Naive thymus-derived CD4-positive, alpha-beta T cell (primary cell): Measurements from ENCODE around the gene EFR3B. TPM values are rescaled to one million over a fixed set of nuclear protein-coding genes. Genes with fewer than 3 reads are reported as not detected.

Experiments used
- ATAC-seq: fragments of 150-1000 bp; cut with Tn5 transposase; 2 replicates; pipeline ENCODE4 v1.10.0; 2021; ENCODE audit warnings: mild to moderate bottlenecking, moderate library complexity
- CTCF ChIA-PET: fragments of 350-600 bp; sonication (Branson Sonifier 250); formaldehyde crosslinking; loops from one replicate; lab custom pipeline; 2021; ENCODE audit warnings: antibody characterized with exemption; lab: Charles Lee
- POLR2A ChIA-PET: fragments of 350-600 bp; sonication (Branson Sonifier 250); formaldehyde crosslinking; loops from one replicate; lab custom pipeline; 2021; ENCODE audit warnings: antibody characterized with exemption, inconsistent platforms; lab: Charles Lee
- DNase-seq, 9 donors: peaks; one replicate each; pipeline versions ENCODE4 v3.0.0 to v3.0.0-alpha.2; 2020 to 2022; ENCODE audit warnings: mixed read lengths in 1 of 9
- H3K27ac ChIP-seq: one replicate; pipeline ENCODE4 v1.7.0; 2013; ENCODE audit warnings: mild to moderate bottlenecking, low read depth, low read length, moderate library complexity
- H3K27me3 ChIP-seq, 2 donors: one replicate each; pipeline ENCODE4 v1.7.0; 2013; ENCODE audit warnings: low read length in 2 of 2, mild to moderate bottlenecking in 2 of 2, moderate library complexity in 2 of 2; ENCODE audit not compliant: control insufficient read depth in 2 of 2, insufficient read depth in 2 of 2
- H3K36me3 ChIP-seq, 3 experiments: 1 replicate in 2 of 3; 2 replicates in 1 of 3; pipeline ENCODE4 v1.7.0; 2013; ENCODE audit warnings: low read length in 3 of 3, mild to moderate bottlenecking in 3 of 3, moderate library complexity in 1 of 3; ENCODE audit not compliant: insufficient read depth in 3 of 3, control insufficient read depth in 2 of 3
- H3K4me1 ChIP-seq, 2 donors: one replicate each; pipeline ENCODE4 v1.7.0; 2013; ENCODE audit warnings: low read length in 2 of 2, mild to moderate bottlenecking in 2 of 2, moderate library complexity in 1 of 2; ENCODE audit not compliant: control insufficient read depth in 2 of 2, insufficient read depth in 2 of 2
- H3K4me3 ChIP-seq: 2 replicates; pipeline ENCODE4 v1.7.0; 2013; ENCODE audit warnings: mild to moderate bottlenecking, low read length
- H3K9me3 ChIP-seq, 3 experiments: 1 replicate in 2 of 3; 2 replicates in 1 of 3; pipeline ENCODE4 v1.7.0; 2013; ENCODE audit warnings: low read length in 3 of 3; ENCODE audit not compliant: control insufficient read depth in 2 of 3
- H3K27ac Mint-ChIP-seq, 9 donors: one replicate each; pipeline ENCODE4 v1.8.0; 2020 to 2022; ENCODE audit warnings: mixed read lengths in 9 of 9, mild to moderate bottlenecking in 8 of 9, moderate library complexity in 5 of 9, inconsistent platforms in 2 of 9
- H3K27me3 Mint-ChIP-seq, 5 donors: one replicate each; pipeline ENCODE4 v1.8.0; 2021 to 2022; ENCODE audit warnings: mixed read lengths in 5 of 5, mild to moderate bottlenecking in 1 of 5
- H3K36me3 Mint-ChIP-seq, 5 donors: one replicate each; pipeline ENCODE4 v1.8.0; 2020 to 2022; ENCODE audit warnings: mixed read lengths in 5 of 5, mild to moderate bottlenecking in 3 of 5, inconsistent platforms in 1 of 5
- H3K4me1 Mint-ChIP-seq, 7 donors: one replicate each; pipeline ENCODE4 v1.8.0; 2020 to 2022; ENCODE audit warnings: mixed read lengths in 7 of 7, mild to moderate bottlenecking in 3 of 7, inconsistent platforms in 1 of 7
- H3K4me3 Mint-ChIP-seq, 10 donors: one replicate each; pipeline ENCODE4 v1.8.0; 2020 to 2022; ENCODE audit warnings: mild to moderate bottlenecking in 10 of 10, mixed read lengths in 10 of 10, moderate library complexity in 6 of 10, inconsistent platforms in 2 of 10
- H3K9me3 Mint-ChIP-seq, 11 donors: one replicate each; pipeline ENCODE4 v1.8.0; 2020 to 2022; ENCODE audit warnings: mixed read lengths in 11 of 11, mild to moderate bottlenecking in 4 of 11, inconsistent platforms in 1 of 11, moderate library complexity in 1 of 11
- intact Hi-C, 2 donors: fragments of 100-400 bp; cut with micrococcal nuclease; formaldehyde crosslinking; loops; one replicate each; pipeline ENCODE4 v1.15.1; 2023
- polyA plus RNA-seq, 2 donors: library from polyadenylated mRNA; unstranded; fragments of 300-500 nt; fragmentation: Illumina TruSeq; gene quantifications; one replicate each; pipeline ENCODE4 v1.2.3, GENCODE V29; 2021
- total RNA-seq, 6 experiments: library from RNA in 5 of 6; stranded (reverse) in 5 of 6; gene quantifications; 1 replicate in 5 of 6; 2 replicates in 1 of 6; pipeline ENCODE4 v1.2.3 and lab custom pipeline; 2021 to 2026

EFR3B gene
- total and polyA plus RNA-seq, 7 experiments from 2014 or later: 0.05 to 0.10 (median 0.08) TPM; not detected in 3

- H3K27me3 Mint-ChIP-seq: no peaks in the 10 kb centered on the region
- peaks cover 0 to 5% (median 0%) of the 10 kb centered on the region in 11 donors for H3K9me3 Mint-ChIP-seq
- ATAC-seq: peak; percentile 50
- H3K4me1 ChIP-seq: no peaks in the 10 kb centered on the region
- no peaks in the 10 kb centered on the region for H3K9me3 ChIP-seq
- intact Hi-C loops: no loop called here
- H3K36me3 ChIP-seq: no peaks in the 10 kb centered on the region
- DNase-seq: no peak
- H3K27me3 ChIP-seq: no peaks in the 10 kb centered on the region
- no peak overlapping the region for H3K27ac Mint-ChIP-seq
- H3K4me3 ChIP-seq: no peak overlapping the region
- H3K27ac ChIP-seq: no peak overlapping the region
- ChIA-PET POLR2A (no interaction called here), CTCF (no interaction called here)
- no peak overlapping the region for H3K4me3 Mint-ChIP-seq
- H3K4me1 Mint-ChIP-seq: peaks cover 0 to 13% (median 9%) of the 10 kb centered on the region in 7 donors
- peaks cover 0 to 3% (median 0%) of the 10 kb centered on the region in 5 donors for H3K36me3 Mint-ChIP-seq
Measured at GRCh38 chr2:25030702-25031101, 11.2 kb upstream of the EFR3B start.

- intact Hi-C loops: no loop called here
- no peak for DNase-seq
- Histone ChIP-seq H3K4me1 (no peaks in the 10 kb centered on the region), H3K27ac (no peak overlapping the region), H3K4me3 (no peak overlapping the region), H3K9me3 (no peaks in the 10 kb centered on the region), H3K36me3 (no peaks in the 10 kb centered on the region), H3K27me3 (no peaks in the 10 kb centered on the region)
- H3K27me3 Mint-ChIP-seq: no peaks in the 10 kb centered on the region
- peaks cover 0 to 3% (median 0%) of the 10 kb centered on the region in 5 donors for H3K36me3 Mint-ChIP-seq
- H3K4me1 Mint-ChIP-seq: peaks cover 0 to 13% (median 9%) of the 10 kb centered on the region in 7 donors
- no peak overlapping the region for H3K4me3 Mint-ChIP-seq
- ChIA-PET POLR2A (no interaction called here), CTCF (no interaction called here)
- peak overlapping the region in 1 of 9 donors; percentile 59 for H3K27ac Mint-ChIP-seq
- peak; percentile 64 for ATAC-seq
- H3K9me3 Mint-ChIP-seq: peaks cover 0 to 5% (median 0%) of the 10 kb centered on the region in 11 donors
Measured at GRCh38 chr2:25032094-25032493, 9.8 kb upstream of the EFR3B start.

DNA sequence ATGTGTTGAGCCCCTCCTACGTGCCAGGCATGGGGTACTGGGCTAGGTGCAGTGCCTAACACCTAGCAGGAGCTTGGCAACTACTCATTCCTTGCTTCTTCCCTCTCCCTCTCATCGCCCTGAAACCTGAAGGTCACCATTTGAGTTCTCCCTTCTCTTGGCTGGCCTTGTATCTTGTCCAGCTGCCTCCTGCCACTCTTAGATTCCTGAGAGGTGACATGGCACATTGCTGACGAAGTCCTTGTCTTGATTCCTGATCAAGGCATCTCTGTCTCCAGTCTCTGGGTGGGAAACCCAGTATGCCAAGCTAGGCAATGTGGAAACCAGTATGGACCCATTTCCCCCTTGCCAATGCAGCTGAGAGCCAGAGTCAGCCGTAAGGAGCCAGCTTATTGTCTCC is 9.0 kb upstream of the EFR3B start:
- intact Hi-C loops: no loop called here
- no peaks in the 10 kb centered on the region for H3K36me3 Mint-ChIP-seq
- Histone ChIP-seq H3K9me3 (no peaks in the 10 kb centered on the region), H3K4me1 (no peaks in the 10 kb centered on the region), H3K27me3 (no peaks in the 10 kb centered on the region), H3K4me3 (no peak overlapping the region), H3K27ac (no peak overlapping the region), H3K36me3 (no peaks in the 10 kb centered on the region)
- H3K4me1 Mint-ChIP-seq: peaks cover 0 to 13% (median 9%) of the 10 kb centered on the region in 7 donors
- ChIA-PET CTCF (no interaction called here), POLR2A (no interaction called here)
- peaks cover 0 to 5% (median 0%) of the 10 kb centered on the region in 11 donors for H3K9me3 Mint-ChIP-seq
- H3K27ac Mint-ChIP-seq: no peak overlapping the region
- peaks cover 0 to 4% (median 0%) of the 10 kb centered on the region in 5 donors for H3K27me3 Mint-ChIP-seq
- no peak for DNase-seq
- ATAC-seq: no peak
- no peak overlapping the region for H3K4me3 Mint-ChIP-seq

DNA sequence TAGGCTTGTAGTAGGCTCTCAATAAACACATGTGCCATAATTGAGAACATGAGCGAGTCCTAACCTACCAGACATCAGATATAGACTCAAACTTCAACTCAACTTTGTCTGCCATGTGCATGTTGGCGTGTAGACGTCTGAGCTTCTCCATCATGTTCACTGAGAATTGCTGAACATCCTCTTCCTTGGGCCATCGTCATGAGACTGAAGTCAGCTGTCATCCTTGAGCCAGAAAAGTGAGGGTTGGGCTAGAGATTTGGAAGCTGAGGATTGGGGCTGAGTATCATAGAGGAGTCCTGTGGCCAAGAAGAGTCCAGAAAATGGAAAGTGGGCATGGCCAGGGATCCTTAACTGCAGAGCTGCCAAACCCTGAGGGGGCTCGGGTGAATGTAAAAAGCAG is 7.8 kb upstream of the EFR3B start:
- ChIA-PET POLR2A (no interaction called here), CTCF (no interaction called here)
- H3K9me3 Mint-ChIP-seq: peaks cover 0 to 5% (median 0%) of the 10 kb centered on the region in 11 donors
- H3K27ac Mint-ChIP-seq: no peak overlapping the region
- peaks cover 0 to 4% (median 0%) of the 10 kb centered on the region in 5 donors for H3K27me3 Mint-ChIP-seq
- Histone ChIP-seq H3K27ac (no peak overlapping the region), H3K27me3 (no peaks in the 10 kb centered on the region), H3K4me1 (no peaks in the 10 kb centered on the region), H3K36me3 (no peaks in the 10 kb centered on the region), H3K9me3 (no peaks in the 10 kb centered on the region), H3K4me3 (no peak overlapping the region)
- intact Hi-C loops: no loop called here
- DNase-seq (no peak), ATAC-seq (no peak)
- no peak overlapping the region for H3K4me3 Mint-ChIP-seq
- H3K36me3 Mint-ChIP-seq: no peaks in the 10 kb centered on the region
- peaks cover 0 to 13% (median 9%) of the 10 kb centered on the region in 7 donors for H3K4me1 Mint-ChIP-seq

DNA sequence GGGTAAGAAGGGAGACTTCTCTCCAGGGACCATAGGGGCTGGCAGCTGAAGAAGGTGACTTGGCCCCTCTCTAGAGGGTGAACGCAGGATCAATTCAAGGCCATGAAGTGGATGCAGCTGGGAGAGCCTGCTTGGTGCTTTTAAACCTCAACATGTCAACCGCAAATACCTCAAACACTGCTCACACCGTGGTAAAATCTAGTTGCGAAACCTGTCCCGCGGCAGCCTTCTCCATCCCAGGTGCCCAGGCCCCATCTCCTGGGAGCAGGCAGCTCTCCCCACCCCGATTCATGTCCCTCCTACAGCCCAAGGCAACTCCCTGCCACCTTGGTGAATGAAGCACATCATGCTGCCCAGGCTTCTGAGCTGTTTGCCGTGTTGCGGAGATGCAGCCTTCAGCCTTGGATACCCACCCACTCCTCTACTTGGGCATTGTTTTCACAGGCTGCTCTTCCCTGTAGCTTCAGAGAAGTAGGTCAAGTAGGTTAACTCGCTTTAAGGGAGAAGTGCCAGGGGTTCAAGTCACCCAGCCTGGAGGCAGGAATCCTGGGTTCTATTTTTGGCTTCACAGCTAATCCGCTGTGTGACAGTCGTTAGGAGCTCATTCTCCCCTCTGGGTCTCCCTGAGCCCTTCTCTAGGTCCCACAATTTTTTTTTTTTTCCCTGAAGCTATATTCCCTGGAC is 6.2 kb upstream of the EFR3B start:
- Mint-ChIP-seq H3K4me3 (no peak overlapping the region), H3K27me3 (peaks cover 0 to 13% (median 0%) of the 10 kb centered on the region in 5 donors), H3K9me3 (peaks cover 0 to 5% (median 0%) of the 10 kb centered on the region in 11 donors), H3K27ac (peak overlapping the region in 1 of 9 donors; percentile 6), H3K36me3 (no peaks in the 10 kb centered on the region), H3K4me1 (peaks cover 4 to 12% (median 5%) of the 10 kb centered on the region in 7 donors)
- no peaks in the 10 kb centered on the region for H3K9me3 ChIP-seq
- ChIA-PET POLR2A (no interaction called here), CTCF (interaction anchor here (0.6 kb wide), 1 partner anchor 516 kb away, joined by 3 read pairs; no protein-coding TSS in a partner anchor)
- DNase-seq: no peak
- no peak overlapping the region for H3K27ac ChIP-seq
- intact Hi-C loops: no loop called here
- no peaks in the 10 kb centered on the region for H3K36me3 ChIP-seq
- no peaks in the 10 kb centered on the region for H3K27me3 ChIP-seq
- H3K4me3 ChIP-seq: no peak overlapping the region
- no peak for ATAC-seq
- H3K4me1 ChIP-seq: no peaks in the 10 kb centered on the region

DNA sequence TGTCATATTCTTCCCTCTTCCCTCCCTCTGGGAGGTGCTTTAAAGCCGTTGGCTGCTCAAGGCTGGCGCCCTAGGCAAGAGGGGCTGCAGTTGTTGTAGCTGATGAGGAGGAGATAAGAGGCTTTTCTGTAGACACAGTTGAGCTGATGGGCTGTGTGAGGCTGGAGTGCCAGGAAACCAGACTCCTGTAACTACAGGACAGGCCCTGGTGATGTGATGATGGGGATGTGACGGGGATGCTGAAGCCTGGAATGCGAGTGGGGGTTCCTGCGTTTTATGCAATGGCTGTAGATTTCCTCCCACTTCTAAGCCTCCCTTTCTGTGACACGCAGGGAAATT is 5.7 kb upstream of the EFR3B start:
- Mint-ChIP-seq H3K9me3 (peaks cover 0 to 5% (median 0%) of the 10 kb centered on the region in 11 donors), H3K27ac (no peak overlapping the region), H3K27me3 (peaks cover 0 to 18% (median 0%) of the 10 kb centered on the region in 5 donors), H3K4me3 (no peak overlapping the region), H3K36me3 (no peaks in the 10 kb centered on the region), H3K4me1 (peaks cover 2 to 14% (median 6%) of the 10 kb centered on the region in 7 donors)
- no peaks in the 10 kb centered on the region for H3K27me3 ChIP-seq
- no peak overlapping the region for H3K4me3 ChIP-seq
- ChIA-PET CTCF (interaction anchor here (0.6 kb wide), 1 partner anchor 516 kb away, joined by 3 read pairs; no protein-coding TSS in a partner anchor), POLR2A (no interaction called here)
- DNase-seq (no peak), ATAC-seq (no peak)
- intact Hi-C loops: no loop called here
- peaks cover 0 to under 1% of the 10 kb centered on the region in 2 donors for H3K4me1 ChIP-seq
- no peaks in the 10 kb centered on the region for H3K36me3 ChIP-seq
- H3K9me3 ChIP-seq: no peaks in the 10 kb centered on the region
- no peak overlapping the region for H3K27ac ChIP-seq

- H3K9me3 ChIP-seq: no peaks in the 10 kb centered on the region
- peaks cover 13 to 17% of the 10 kb centered on the region in 2 donors for H3K4me1 ChIP-seq
- DNase-seq: no peak
- Mint-ChIP-seq H3K36me3 (no peaks in the 10 kb centered on the region), H3K27me3 (peaks cover 14 to 37% (median 15%) of the 10 kb centered on the region in 5 donors), H3K9me3 (peaks cover 0 to 1% (median 0%) of the 10 kb centered on the region in 11 donors), H3K4me1 (peaks cover 16 to 27% (median 19%) of the 10 kb centered on the region in 7 donors), H3K27ac (no peak overlapping the region), H3K4me3 (no peak overlapping the region)
- no peak overlapping the region for H3K4me3 ChIP-seq
- intact Hi-C loops: no loop called here
- POLR2A ChIA-PET: no interaction called here
- CTCF ChIA-PET: no interaction called here
- H3K36me3 ChIP-seq: no peaks in the 10 kb centered on the region
- H3K27me3 ChIP-seq: no peaks in the 10 kb centered on the region
- ATAC-seq: no peak
- no peak overlapping the region for H3K27ac ChIP-seq
Measured at GRCh38 chr2:25039126-25039525, 2.8 kb upstream of the EFR3B start.
